ENCODE measurements around the gene ANKRD28.

GRCh38 chr3:15653321-15653720 lies 144.5 kb downstream of the ANKRD28 start:
- TF ChIP-seq CTCF (IDR thresholded peaks at IDR 0.05; ENCODE audit: control extremely low read depth in 1 of 3, insufficient read depth in 1 of 3, low read depth in 1 of 3, low read length in 3 of 3) (no peak), GABPA (IDR thresholded peaks at IDR 0.05; ENCODE audit: borderline replicate concordance, insufficient read depth, low read length) (no peak), SIN3A (conservative IDR thresholded peaks at IDR 0.05 in 1 of 2, IDR thresholded peaks at IDR 0.05 in 1 of 2; ENCODE audit: low read depth in 1 of 2, low read length in 2 of 2) (no peak), TEAD4 (IDR thresholded peaks at IDR 0.05; ENCODE audit: low read depth, low read length) (no peak), POLR2A (IDR thresholded peaks at IDR 0.05; ENCODE audit: control extremely low read depth in 1 of 2, low read depth in 2 of 2, low read length in 2 of 2) (no peak), POLR2AphosphoS5 (IDR thresholded peaks at IDR 0.05; ENCODE audit: low read depth, low read length) (no peak), YY1 (IDR thresholded peaks at IDR 0.05; ENCODE audit: low read depth, low read length) (no peak), SP1 (IDR thresholded peaks at IDR 0.05; ENCODE audit: low read depth, low read length) (no peak), JUND (IDR thresholded peaks at IDR 0.05; ENCODE audit: low read length) (no peak)
